CD14-positive monocyte (primary cell): ENCODE data around the gene GALNT1. TPM values are rescaled to one million over a fixed set of nuclear protein-coding genes. Genes with fewer than 3 reads are reported as not detected.

Experiments
- DNase-seq, 3 donors: peaks; one replicate each; pipeline ENCODE4 v3.0.0-alpha.2; 2011 to 2022
- H2AFZ ChIP-seq: 2 replicates; pipeline ENCODE4 v1.6.0; 2012; ENCODE audit warnings: mild to moderate bottlenecking, low read depth, low read length, inconsistent platforms; ENCODE audit not compliant: insufficient read depth, poor library complexity, severe bottlenecking
- H3K27ac ChIP-seq, 2 donors: 1 replicate in 1 of 2; 2 replicates in 1 of 2; pipeline ENCODE4 v1.5.1; 2012 to 2013; ENCODE audit warnings: low read length in 2 of 2, control low read depth in 1 of 2, inconsistent platforms in 1 of 2, low read depth in 1 of 2, mild to moderate bottlenecking in 1 of 2
- H3K27me3 ChIP-seq, 2 donors: one replicate each; pipeline versions ENCODE4 v1.6.0 to v1.6.1; 2011 to 2013; ENCODE audit warnings: low read length in 2 of 2; ENCODE audit not compliant: control insufficient read depth in 2 of 2, insufficient read depth in 2 of 2
- H3K36me3 ChIP-seq, 2 donors: replicated peaks in 1 of 2; 1 replicate in 1 of 2; 2 replicates in 1 of 2; pipeline versions ENCODE4 v1.5.1 to v1.6.1; 2012 to 2013; ENCODE audit warnings: low read length in 2 of 2, control low read depth in 1 of 2, inconsistent platforms in 1 of 2, mild to moderate bottlenecking in 1 of 2; ENCODE audit not compliant: insufficient read depth in 2 of 2, control insufficient read depth in 1 of 2
- H3K4me1 ChIP-seq, 2 donors: 1 replicate in 1 of 2; 2 replicates in 1 of 2; pipeline versions ENCODE4 v1.5.1 to v1.6.1; 2012 to 2013; ENCODE audit warnings: low read length in 2 of 2, control low read depth in 1 of 2, inconsistent platforms in 1 of 2, mild to moderate bottlenecking in 1 of 2, moderate library complexity in 1 of 2; ENCODE audit not compliant: insufficient read depth in 2 of 2, control insufficient read depth in 1 of 2
- H3K4me2 ChIP-seq: replicated peaks from 2 replicates; pipeline ENCODE3; 2012; ENCODE audit warnings: low read length, moderate library complexity, mild to moderate bottlenecking; ENCODE audit not compliant: poor library complexity, severe bottlenecking; ENCODE audit errors: extremely low read depth
- H3K4me3 ChIP-seq, 3 experiments: fragments of 200-600 bp in 1 of 3; sonication (generic) in 1 of 3; replicated peaks in 1 of 3; 1 replicate in 2 of 3; 2 replicates in 1 of 3; pipeline ENCODE4 v1.5.1; 2011 to 2013; ENCODE audit warnings: low read length in 3 of 3, mild to moderate bottlenecking in 3 of 3, control low read depth in 2 of 3, low read depth in 2 of 3, inconsistent platforms in 1 of 3, moderate library complexity in 1 of 3
- H3K79me2 ChIP-seq: 2 replicates; pipeline ENCODE4 v1.6.0; 2012; ENCODE audit warnings: mild to moderate bottlenecking, control low read depth, inconsistent platforms, low read length, moderate library complexity; ENCODE audit not compliant: insufficient read depth
- H3K9ac ChIP-seq: 2 replicates; pipeline ENCODE4 v1.6.0; 2017; ENCODE audit warnings: low read length, mild to moderate bottlenecking; ENCODE audit not compliant: insufficient read depth, poor library complexity, severe bottlenecking
- H3K9me3 ChIP-seq, 2 donors: replicated peaks in 1 of 2; 1 replicate in 1 of 2; 2 replicates in 1 of 2; pipeline versions ENCODE4 v1.5.1 to v1.6.1; 2012 to 2013; ENCODE audit warnings: low read length in 2 of 2, control low read depth in 1 of 2; ENCODE audit not compliant: control insufficient read depth in 1 of 2, insufficient read depth in 1 of 2
- H4K20me1 ChIP-seq: 2 replicates; pipeline ENCODE4 v1.6.0; 2012; ENCODE audit warnings: mild to moderate bottlenecking, low read length, control low read depth, moderate library complexity; ENCODE audit not compliant: insufficient read depth
- H3K27ac Mint-ChIP-seq, 7 donors: one replicate each; pipeline ENCODE4 v1.8.0; 2020; ENCODE audit warnings: mild to moderate bottlenecking in 7 of 7, mixed read lengths in 7 of 7, moderate library complexity in 6 of 7, inconsistent platforms in 2 of 7
- H3K27me3 Mint-ChIP-seq, 3 donors: one replicate each; pipeline ENCODE4 v1.8.0; 2021 to 2022; ENCODE audit warnings: low read depth in 3 of 3, mild to moderate bottlenecking in 3 of 3, mixed read lengths in 3 of 3, moderate library complexity in 3 of 3, inconsistent platforms in 1 of 3
- H3K36me3 Mint-ChIP-seq, 2 donors: one replicate each; pipeline ENCODE4 v1.8.0; 2020; ENCODE audit warnings: mixed read lengths in 2 of 2, inconsistent platforms in 1 of 2, mild to moderate bottlenecking in 1 of 2
- H3K4me1 Mint-ChIP-seq: one replicate; pipeline ENCODE4 v1.8.0; 2020; ENCODE audit warnings: mild to moderate bottlenecking, mixed read lengths
- H3K4me3 Mint-ChIP-seq, 2 donors: one replicate each; pipeline ENCODE4 v1.8.0; 2020; ENCODE audit warnings: mild to moderate bottlenecking in 2 of 2, mixed read lengths in 2 of 2, moderate library complexity in 1 of 2
- H3K9me3 Mint-ChIP-seq, 7 donors: one replicate each; pipeline ENCODE4 v1.8.0; 2020 to 2022; ENCODE audit warnings: mixed read lengths in 7 of 7, mild to moderate bottlenecking in 6 of 7, moderate library complexity in 6 of 7, inconsistent platforms in 2 of 7
- CTCF ChIP-seq: fragments of 200-600 bp; IDR thresholded peaks from one replicate; pipeline ENCODE4 v1.8.0; 2022; ENCODE audit warnings: antibody characterized with exemption, mild to moderate bottlenecking
- WGBS: methylation state at CpG from one replicate; pipeline ENCODE4 v1.1.5; 2013; ENCODE audit warnings: missing lambda C conversion rate; ENCODE audit not compliant: insufficient coverage; 5-methylcytosine and 5-hydroxymethylcytosine counted together
- intact Hi-C, 2 donors: fragments of 100-400 bp; cut with micrococcal nuclease; formaldehyde crosslinking; loops; one replicate each; pipeline versions ENCODE4 v1.15.0 to v1.15.1; 2023
- polyA plus RNA-seq, 3 donors: library from polyadenylated mRNA; depleted of rRNA in 1 of 3; unstranded in 2 of 3; stranded (reverse) in 1 of 3; fragments of 300-500 nt in 2 of 3; fragments of >200 nt in 1 of 3; fragmentation: Illumina TruSeq in 2 of 3; gene quantifications; 1 replicate in 2 of 3; 2 replicates in 1 of 3; pipeline ENCODE4 v1.2.3, GENCODE V29; 2012 to 2021

Gene GALNT1
- polyA plus RNA-seq, 3 donors = 16.8 to 58.5 (median 22.9) TPM

GRCh38 chr18:35641467-35641866 lies 59.9 kb downstream of the GALNT1 start:
- Mint-ChIP-seq H3K36me3 (peaks cover 15 to 18% of the 10 kb centered on the region in 2 donors), H3K27ac (no peak overlapping the region), H3K4me1 (peaks cover 2% of the 10 kb centered on the region), H3K9me3 (peaks cover 10 to 27% (median 17%) of the 10 kb centered on the region in 7 donors), H3K4me3 (no peak overlapping the region), H3K27me3 (no peaks in the 10 kb centered on the region)
- DNase-seq = no peak
- no CpG with 5 or more reads among the region's 4 CpGs for WGBS
- no peak overlapping the region for H3K4me3 ChIP-seq
- no peaks in the 10 kb centered on the region for H3K79me2 ChIP-seq
- intact Hi-C loops = no loop called here
- no peak for TF ChIP-seq CTCF
- no peaks in the 10 kb centered on the region for H3K27me3 ChIP-seq
- H4K20me1 ChIP-seq = no peaks in the 10 kb centered on the region
- H2AFZ ChIP-seq = no peak overlapping the region
- no peak overlapping the region for H3K9ac ChIP-seq
- peaks cover 6 to 26% of the 10 kb centered on the region in 2 donors for H3K9me3 ChIP-seq
- no peaks in the 10 kb centered on the region for H3K36me3 ChIP-seq
- no peak overlapping the region for H3K27ac ChIP-seq
- no peaks in the 10 kb centered on the region for H3K4me1 ChIP-seq
- H3K4me2 ChIP-seq = no peak overlapping the region

- H3K9ac ChIP-seq = no peak overlapping the region
- Mint-ChIP-seq H3K27me3 (no peaks in the 10 kb centered on the region), H3K4me3 (no peak overlapping the region), H3K27ac (no peak overlapping the region), H3K36me3 (peaks cover 15 to 16% of the 10 kb centered on the region in 2 donors), H3K4me1 (peaks cover 1% of the 10 kb centered on the region), H3K9me3 (peaks cover 10 to 25% (median 17%) of the 10 kb centered on the region in 7 donors)
- H3K27ac ChIP-seq = no peak overlapping the region
- intact Hi-C loops = no loop called here
- no peaks in the 10 kb centered on the region for H4K20me1 ChIP-seq
- no peaks in the 10 kb centered on the region for H3K79me2 ChIP-seq
- H2AFZ ChIP-seq = no peak overlapping the region
- H3K4me2 ChIP-seq = no peak overlapping the region
- no peak overlapping the region for H3K4me3 ChIP-seq
- no peak for TF ChIP-seq CTCF
- DNase-seq = no peak
- H3K4me1 ChIP-seq = no peaks in the 10 kb centered on the region
- WGBS = no CpG with 5 or more reads among the region's 3 CpGs
- H3K27me3 ChIP-seq = no peaks in the 10 kb centered on the region
- peaks cover 8 to 26% of the 10 kb centered on the region in 2 donors for H3K9me3 ChIP-seq
- H3K36me3 ChIP-seq = no peaks in the 10 kb centered on the region
These were observed 60.4 kb downstream of the GALNT1 start for GRCh38 chr18:35641916-35642315.
